ENCODE results near the gene C22orf23.

DNA sequence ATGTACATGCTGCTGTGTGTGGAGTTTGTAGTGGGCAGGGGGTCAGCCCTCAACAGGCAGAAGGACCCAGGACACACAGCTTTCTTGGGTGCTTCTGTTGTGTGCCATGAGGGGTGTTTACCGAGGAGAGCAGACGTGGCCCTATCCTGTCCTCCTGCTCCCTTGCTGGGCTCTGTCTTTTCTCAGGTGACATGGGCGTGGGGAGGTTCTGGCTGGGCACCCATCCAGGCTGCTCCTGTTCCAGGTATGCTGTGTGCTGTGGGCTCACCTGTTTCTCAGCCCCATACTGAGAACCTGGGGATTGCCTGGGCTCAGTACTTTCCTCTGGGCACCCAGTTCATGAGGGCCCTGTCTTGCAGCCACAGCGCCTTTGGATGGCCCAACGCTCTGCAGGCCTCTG, 24.0 kb downstream of the C22orf23 start:
- TF ChIP-seq, protein P1, sequence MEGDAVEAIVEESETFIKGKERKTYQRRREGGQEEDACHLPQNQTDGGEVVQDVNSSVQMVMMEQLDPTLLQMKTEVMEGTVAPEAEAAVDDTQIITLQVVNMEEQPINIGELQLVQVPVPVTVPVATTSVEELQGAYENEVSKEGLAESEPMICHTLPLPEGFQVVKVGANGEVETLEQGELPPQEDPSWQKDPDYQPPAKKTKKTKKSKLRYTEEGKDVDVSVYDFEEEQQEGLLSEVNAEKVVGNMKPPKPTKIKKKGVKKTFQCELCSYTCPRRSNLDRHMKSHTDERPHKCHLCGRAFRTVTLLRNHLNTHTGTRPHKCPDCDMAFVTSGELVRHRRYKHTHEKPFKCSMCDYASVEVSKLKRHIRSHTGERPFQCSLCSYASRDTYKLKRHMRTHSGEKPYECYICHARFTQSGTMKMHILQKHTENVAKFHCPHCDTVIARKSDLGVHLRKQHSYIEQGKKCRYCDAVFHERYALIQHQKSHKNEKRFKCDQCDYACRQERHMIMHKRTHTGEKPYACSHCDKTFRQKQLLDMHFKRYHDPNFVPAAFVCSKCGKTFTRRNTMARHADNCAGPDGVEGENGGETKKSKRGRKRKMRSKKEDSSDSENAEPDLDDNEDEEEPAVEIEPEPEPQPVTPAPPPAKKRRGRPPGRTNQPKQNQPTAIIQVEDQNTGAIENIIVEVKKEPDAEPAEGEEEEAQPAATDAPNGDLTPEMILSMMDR (conservative IDR thresholded peaks at IDR 0.05): no peak
- no peak for TF ChIP-seq EZH2 (IDR thresholded peaks at IDR 0.05; ENCODE audit: low read depth)
